Erythroblast (primary cell): ENCODE measurements around the gene YTHDC1.

Experiments used
- GATA1 ChIP-seq: IDR thresholded peaks from 2 replicates; pipeline ENCODE4 v1.6.1; 2011; ENCODE audit warnings: low read depth, mild to moderate bottlenecking, control low read depth, low read length, moderate library complexity
- POLR2A ChIP-seq: IDR thresholded peaks from 2 replicates; pipeline ENCODE4 v1.6.1; 2011; ENCODE audit warnings: mild to moderate bottlenecking, low read length

DNA sequence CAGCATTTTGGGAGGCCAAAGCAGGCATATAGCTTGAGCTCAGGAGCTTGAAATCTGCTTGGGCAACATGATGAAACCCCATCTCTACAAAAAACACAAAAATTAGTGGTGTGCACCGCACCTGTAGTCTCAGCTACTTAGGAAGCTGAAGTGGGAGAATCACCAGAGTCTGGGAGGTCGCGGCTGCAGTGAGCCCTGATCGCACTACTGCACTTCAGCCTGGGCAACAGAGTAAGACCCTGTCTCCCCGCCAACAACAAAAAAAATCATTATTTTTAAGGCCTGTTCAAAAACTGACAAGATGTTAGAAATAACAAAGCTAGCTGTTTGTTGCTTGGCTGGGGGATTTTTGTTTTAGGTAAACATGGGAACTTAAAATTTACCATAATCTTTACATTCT, 5.1 kb downstream of the YTHDC1 start:
- TF ChIP-seq POLR2A: no peak
- no peak for TF ChIP-seq GATA1
